ENCODE measurements around the gene TBC1D1.
"Not testable (repeated sequence)": the region's sequence is repeated elsewhere in the genome, so short reads cannot be mapped to it uniquely, and the experiment has no call there.

DNA sequence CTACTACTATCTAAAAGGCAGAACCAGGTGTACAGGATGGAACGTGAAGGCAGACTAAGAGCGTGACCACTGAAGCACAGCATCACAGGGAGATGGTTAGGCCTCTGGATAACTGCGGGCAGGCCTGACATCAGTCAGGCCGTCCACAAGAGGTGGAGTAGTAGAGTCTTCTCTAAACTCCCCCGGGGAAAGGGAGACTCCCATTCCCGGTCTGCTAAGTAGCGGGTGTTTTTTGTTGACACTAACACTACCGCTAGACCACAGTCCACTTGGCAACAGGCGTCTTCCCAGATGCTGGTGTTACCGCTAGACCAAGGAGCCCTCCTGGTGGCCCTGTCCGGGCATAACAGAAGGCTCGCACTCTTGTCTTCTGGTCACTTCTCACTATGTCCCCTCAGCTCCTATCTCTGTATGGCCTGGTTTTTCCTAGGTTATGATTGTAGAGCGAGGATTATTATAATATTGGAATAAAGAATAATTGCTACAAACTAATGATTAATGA is 84.5 kb downstream of the TBC1D1 start:
- TF ChIP-seq, protein P1, sequence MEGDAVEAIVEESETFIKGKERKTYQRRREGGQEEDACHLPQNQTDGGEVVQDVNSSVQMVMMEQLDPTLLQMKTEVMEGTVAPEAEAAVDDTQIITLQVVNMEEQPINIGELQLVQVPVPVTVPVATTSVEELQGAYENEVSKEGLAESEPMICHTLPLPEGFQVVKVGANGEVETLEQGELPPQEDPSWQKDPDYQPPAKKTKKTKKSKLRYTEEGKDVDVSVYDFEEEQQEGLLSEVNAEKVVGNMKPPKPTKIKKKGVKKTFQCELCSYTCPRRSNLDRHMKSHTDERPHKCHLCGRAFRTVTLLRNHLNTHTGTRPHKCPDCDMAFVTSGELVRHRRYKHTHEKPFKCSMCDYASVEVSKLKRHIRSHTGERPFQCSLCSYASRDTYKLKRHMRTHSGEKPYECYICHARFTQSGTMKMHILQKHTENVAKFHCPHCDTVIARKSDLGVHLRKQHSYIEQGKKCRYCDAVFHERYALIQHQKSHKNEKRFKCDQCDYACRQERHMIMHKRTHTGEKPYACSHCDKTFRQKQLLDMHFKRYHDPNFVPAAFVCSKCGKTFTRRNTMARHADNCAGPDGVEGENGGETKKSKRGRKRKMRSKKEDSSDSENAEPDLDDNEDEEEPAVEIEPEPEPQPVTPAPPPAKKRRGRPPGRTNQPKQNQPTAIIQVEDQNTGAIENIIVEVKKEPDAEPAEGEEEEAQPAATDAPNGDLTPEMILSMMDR (conservative IDR thresholded peaks at IDR 0.05 in 1 of 2, IDR thresholded peaks at IDR 0.05 in 1 of 2; ENCODE audit: low read depth in 1 of 2, low read length in 2 of 2) = not testable (repeated sequence)
- not testable (repeated sequence) for TF ChIP-seq EZH2 (IDR thresholded peaks at IDR 0.05; ENCODE audit: low read length, missing control alignments)
